Uterus (tissue), 2 donors: ENCODE data around the gene KIAA1217.

Experiments used
- CTCF ChIP-seq, 4 experiments: fragments of 200-600 bp in 2 of 4; fragments of 450-650 bp in 2 of 4; sonication (generic) in 2 of 4; IDR thresholded peaks; one replicate each; pipeline ENCODE4 v1.5.1; 2016 to 2019; ENCODE audit warnings: antibody characterized with exemption in 4 of 4, mild to moderate bottlenecking in 2 of 4, moderate library complexity in 1 of 4
- POLR2A ChIP-seq, 2 donors: fragments of 450-650 bp; IDR thresholded peaks; one replicate each; pipeline ENCODE4 v1.6.1; 2016; ENCODE audit warnings: antibody characterized with exemption in 2 of 2, mild to moderate bottlenecking in 1 of 2, moderate library complexity in 1 of 2

GRCh38 chr10:24462291-24462813, 253.4 kb downstream of the KIAA1217 start:
- no peak for TF ChIP-seq CTCF (IDR thresholded peaks at IDR 0.05)
- no peak for TF ChIP-seq POLR2A (IDR thresholded peaks at IDR 0.05)
